ENCODE data around the gene ATP13A3. TPM values are rescaled to one million over a fixed set of nuclear protein-coding genes. Genes with fewer than 3 reads are reported as not detected.

ATP13A3 gene
- total RNA-seq, 2 experiments from 2014 or later, result 79.5 to 84.5 TPM

DNA sequence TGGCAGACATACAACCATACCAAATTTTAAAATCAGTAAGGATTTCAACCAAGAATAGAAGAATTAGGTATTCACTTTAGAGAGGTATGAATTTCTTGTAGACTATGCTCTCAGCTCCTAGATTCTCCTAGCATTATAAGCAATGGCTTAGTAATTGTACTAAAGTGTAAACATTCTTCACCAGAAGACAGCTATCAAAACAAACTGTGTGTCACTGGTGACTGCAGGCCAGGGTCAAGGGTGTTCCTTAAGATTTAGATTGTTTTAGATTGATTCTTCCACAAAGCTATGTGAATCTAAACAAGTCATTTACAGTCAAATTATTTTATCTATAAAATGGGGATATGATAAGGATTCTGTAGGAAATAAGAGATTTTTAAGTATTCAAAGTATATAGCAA is 64.6 kb downstream of the ATP13A3 start:
- no TSS peak for BruUV-seq (replicated peaks)
- CTCF ChIA-PET (ENCODE audit: unreplicated experiment), result no interaction called here

DNA sequence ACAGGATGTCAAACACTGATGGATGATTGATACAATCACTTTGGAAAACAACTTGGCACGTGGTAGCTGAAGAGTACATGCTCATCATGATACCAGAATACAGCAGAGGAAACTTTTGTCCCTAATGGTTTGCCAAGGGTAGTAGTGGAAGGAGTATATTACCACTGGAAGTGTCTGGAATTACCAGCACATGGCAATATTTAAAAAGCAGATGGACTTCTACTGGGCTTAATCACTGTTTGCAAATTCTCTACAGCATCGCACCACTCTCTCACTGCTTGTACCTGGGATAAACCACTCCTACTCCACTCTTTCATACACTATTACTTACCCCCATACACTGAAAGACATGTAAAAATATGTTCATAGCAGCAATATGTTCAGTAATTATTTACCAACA is 68.1 kb downstream of the ATP13A3 start:
- Histone ChIP-seq H3K36me3 (ENCODE audit: insufficient read depth, low read length) (peaks cover 34% of the 10 kb centered on the region; the same call in 1 of the 2 replicates), H3K4me2 (ENCODE audit: low read length) (no peak overlapping the region), H4K20me1 (ENCODE audit: insufficient read depth, low read length) (no peaks in the 10 kb centered on the region), H2AFZ (ENCODE audit: low read length) (no peak overlapping the region), H3K79me2 (ENCODE audit: insufficient read depth, low read depth, low read length) (no peaks in the 10 kb centered on the region), H3K27ac (ENCODE audit: low read depth, low read length, poor library complexity, severe bottlenecking) (no peak overlapping the region), H3K4me1 (ENCODE audit: insufficient read depth, low read length, poor library complexity, severe bottlenecking) (no peaks in the 10 kb centered on the region), H3K9me2 (ENCODE audit: insufficient read depth, low read length) (no peaks in the 10 kb centered on the region), H3K9me3 (ENCODE audit: low read length) (no peaks in the 10 kb centered on the region), H3K4me3 (ENCODE audit: low read depth, low read length, poor library complexity, severe bottlenecking) (no peak overlapping the region)
- no TSS peak for BruUV-seq (replicated peaks)
- TF ChIP-seq, protein P1, sequence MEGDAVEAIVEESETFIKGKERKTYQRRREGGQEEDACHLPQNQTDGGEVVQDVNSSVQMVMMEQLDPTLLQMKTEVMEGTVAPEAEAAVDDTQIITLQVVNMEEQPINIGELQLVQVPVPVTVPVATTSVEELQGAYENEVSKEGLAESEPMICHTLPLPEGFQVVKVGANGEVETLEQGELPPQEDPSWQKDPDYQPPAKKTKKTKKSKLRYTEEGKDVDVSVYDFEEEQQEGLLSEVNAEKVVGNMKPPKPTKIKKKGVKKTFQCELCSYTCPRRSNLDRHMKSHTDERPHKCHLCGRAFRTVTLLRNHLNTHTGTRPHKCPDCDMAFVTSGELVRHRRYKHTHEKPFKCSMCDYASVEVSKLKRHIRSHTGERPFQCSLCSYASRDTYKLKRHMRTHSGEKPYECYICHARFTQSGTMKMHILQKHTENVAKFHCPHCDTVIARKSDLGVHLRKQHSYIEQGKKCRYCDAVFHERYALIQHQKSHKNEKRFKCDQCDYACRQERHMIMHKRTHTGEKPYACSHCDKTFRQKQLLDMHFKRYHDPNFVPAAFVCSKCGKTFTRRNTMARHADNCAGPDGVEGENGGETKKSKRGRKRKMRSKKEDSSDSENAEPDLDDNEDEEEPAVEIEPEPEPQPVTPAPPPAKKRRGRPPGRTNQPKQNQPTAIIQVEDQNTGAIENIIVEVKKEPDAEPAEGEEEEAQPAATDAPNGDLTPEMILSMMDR (conservative IDR thresholded peaks at IDR 0.05; ENCODE audit: low read length), result no peak
- CTCF ChIA-PET (ENCODE audit: unreplicated experiment), result no interaction called here
- intact Hi-C loops (cut with micrococcal nuclease; ENCODE audit: unreplicated experiment), result no loop called here
- no peak for DNase-seq (ENCODE audit: low spot score)
- POLR2A ChIA-PET, result no interaction called here

More for the DNA sequence above, 64.6 kb downstream of the ATP13A3 start:
- Histone ChIP-seq H3K4me2 (ENCODE audit: low read length) (no peak overlapping the region), H3K4me3 (ENCODE audit: low read depth, low read length, poor library complexity, severe bottlenecking) (no peak overlapping the region), H4K20me1 (ENCODE audit: insufficient read depth, low read length) (no peaks in the 10 kb centered on the region), H3K4me1 (ENCODE audit: insufficient read depth, low read length, poor library complexity, severe bottlenecking) (no peaks in the 10 kb centered on the region), H2AFZ (ENCODE audit: low read length) (no peak overlapping the region), H3K27ac (ENCODE audit: low read depth, low read length, poor library complexity, severe bottlenecking) (no peak overlapping the region), H3K36me3 (ENCODE audit: insufficient read depth, low read length) (peaks cover 66% of the 10 kb centered on the region), H3K79me2 (ENCODE audit: insufficient read depth, low read depth, low read length) (no peaks in the 10 kb centered on the region), H3K9me3 (ENCODE audit: low read length) (no peaks in the 10 kb centered on the region), H3K9me2 (ENCODE audit: insufficient read depth, low read length) (no peaks in the 10 kb centered on the region)
- intact Hi-C loops (cut with micrococcal nuclease; ENCODE audit: unreplicated experiment), result no loop called here
- DNase-seq (ENCODE audit: low spot score), result no peak
- TF ChIP-seq, protein P1 (conservative IDR thresholded peaks at IDR 0.05; ENCODE audit: low read length), result no peak
- TF ChIP-seq EZH2phosphoT487 (IDR thresholded peaks at IDR 0.05; ENCODE audit: borderline replicate concordance, low read depth, low read length), result no peak
- POLR2A ChIA-PET, result interaction anchor here (0.6 to 0.7 kb wide), 3 partner anchors 15 to 909 kb away, joined by 3 read pairs; no protein-coding TSS in a partner anchor

DNA sequence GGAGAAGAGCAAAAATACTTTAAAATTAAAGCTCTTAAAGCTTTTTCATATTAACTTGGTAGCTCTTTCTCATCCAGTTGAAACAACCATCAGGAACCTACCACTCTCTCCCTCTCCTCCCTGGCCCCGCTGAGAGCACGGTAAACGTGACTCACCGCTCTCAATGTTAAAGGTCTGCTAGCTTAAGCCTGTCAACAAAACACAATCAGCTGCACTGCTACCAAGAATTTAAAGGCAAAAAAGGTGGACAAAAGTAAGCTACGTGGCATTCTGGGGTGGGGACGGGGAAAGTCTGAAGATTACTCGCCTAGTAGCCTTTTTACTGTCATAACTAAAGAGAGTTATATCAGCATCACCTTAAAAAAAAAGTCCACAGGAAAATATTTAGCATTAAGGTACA is 79.4 kb downstream of the ATP13A3 start:
- CTCF ChIA-PET (ENCODE audit: unreplicated experiment), result no interaction called here
- TF ChIP-seq, protein P1 (conservative IDR thresholded peaks at IDR 0.05; ENCODE audit: low read length), result no peak
- no peak for TF ChIP-seq EZH2phosphoT487 (IDR thresholded peaks at IDR 0.05; ENCODE audit: borderline replicate concordance, low read depth, low read length)
- POLR2A ChIA-PET, result interaction anchor here (0.7 kb wide), 1 partner anchor 15 kb away, joined by 3 read pairs; no protein-coding TSS in a partner anchor
- no peak for DNase-seq (ENCODE audit: low spot score)
- no peak overlapping the region for H3K27ac ChIP-seq (ENCODE audit: low read depth, low read length, poor library complexity, severe bottlenecking)
- no TSS peak for BruUV-seq (replicated peaks)
- H2AFZ ChIP-seq (ENCODE audit: low read length), result no peak overlapping the region
- H3K36me3 ChIP-seq (ENCODE audit: insufficient read depth, low read length), result peaks cover 24% of the 10 kb centered on the region; the same call in 1 of the 2 replicates
- H3K4me3 ChIP-seq (ENCODE audit: low read depth, low read length, poor library complexity, severe bottlenecking), result no peak overlapping the region
- H3K9me3 ChIP-seq (ENCODE audit: low read length), result no peaks in the 10 kb centered on the region
- H3K4me2 ChIP-seq (ENCODE audit: low read length), result no peak overlapping the region
- H3K79me2 ChIP-seq (ENCODE audit: insufficient read depth, low read depth, low read length), result no peaks in the 10 kb centered on the region
- intact Hi-C loops (cut with micrococcal nuclease; ENCODE audit: unreplicated experiment), result no loop called here
- no peaks in the 10 kb centered on the region for H4K20me1 ChIP-seq (ENCODE audit: insufficient read depth, low read length)
- H3K4me1 ChIP-seq (ENCODE audit: insufficient read depth, low read length, poor library complexity, severe bottlenecking), result no peaks in the 10 kb centered on the region
- H3K9me2 ChIP-seq (ENCODE audit: insufficient read depth, low read length), result no peaks in the 10 kb centered on the region
